AG04450 (cell line): ENCODE results near the gene HIC1. TPM values are rescaled to one million over a fixed set of nuclear protein-coding genes. Genes with fewer than 3 reads are reported as not detected.

Experiments
- CTCF ChIA-PET: fragments of 300-600, 350-600 bp; formaldehyde crosslinking; extraction: SDS; loops from one replicate; lab custom pipeline; 2022; ENCODE audit warnings: antibody characterized with exemption, inconsistent platforms; lab: Charles Lee
- POLR2A ChIA-PET: fragments of 350-600 bp; formaldehyde crosslinking; extraction: SDS; loops from one replicate; lab custom pipeline; 2021; ENCODE audit warnings: antibody characterized with exemption, inconsistent platforms; lab: Yijun Ruan, JAX
- DNase-seq: peaks from one replicate; pipeline ENCODE4 v3.0.0-alpha.2; 2011; ENCODE audit warnings: low read depth, low spot score
- H3K27ac ChIP-seq: one replicate; pipeline ENCODE4 v1.5.1; 2012; ENCODE audit warnings: low read depth, low read length, control low read depth
- H3K27me3 ChIP-seq: one replicate; pipeline ENCODE4 v1.6.0; 2012; ENCODE audit warnings: low read length; ENCODE audit not compliant: control insufficient read depth, insufficient read depth
- H3K4me3 ChIP-seq: 2 replicates; pipeline ENCODE4 v1.5.1; 2011; ENCODE audit warnings: mild to moderate bottlenecking, low read depth, low read length, control low read depth
- H3K9me3 ChIP-seq: 2 replicates; pipeline ENCODE4 v1.5.1; 2012; ENCODE audit warnings: low read length; ENCODE audit not compliant: control insufficient read depth, insufficient read depth
- CTCF ChIP-seq: IDR thresholded peaks from 2 replicates; pipeline ENCODE4 v1.5.1; 2011; ENCODE audit warnings: low read depth, low read length, control low read depth, inconsistent platforms
- polyA plus RNA-seq: library from polyadenylated mRNA; depleted of rRNA; stranded (reverse); fragments of >200 nt; gene quantifications from 2 replicates; pipeline ENCODE4 v1.2.3, GENCODE V29; 2011; rRNA removed
- small RNA-seq: library from RNA; depleted of rRNA; stranded (forward); fragments of <200 nt; gene quantifications from one replicate; pipeline ENCODE3, GENCODE V24; 2012; ENCODE audit warnings: low read depth; ENCODE audit not compliant: insufficient read length

Gene HIC1
- polyA plus RNA-seq, 1 experiment: 12.7 TPM

- Histone ChIP-seq H3K4me3 (no peak overlapping the region), H3K9me3 (no peaks in the 10 kb centered on the region), H3K27ac (no peak overlapping the region), H3K27me3 (no peaks in the 10 kb centered on the region)
- POLR2A ChIA-PET: no interaction called here
- no peak for TF ChIP-seq CTCF
- DNase-seq: no peak
- CTCF ChIA-PET: no interaction called here
Measured at GRCh38 chr17:2108170-2108569, 53.3 kb downstream of the HIC1 start.

GRCh38 chr17:2110436-2110835 lies 55.5 kb downstream of the HIC1 start:
- POLR2A ChIA-PET: interaction anchor here (0.5 to 1.5 kb wide), 4 partner anchors 11 to 192 kb away, joined by 3 to 4 read pairs (median 3); no protein-coding TSS in a partner anchor
- CTCF ChIA-PET: no interaction called here
- H3K27me3 ChIP-seq: no peaks in the 10 kb centered on the region
- no peak for DNase-seq
- H3K4me3 ChIP-seq: no peak overlapping the region
- no peak for TF ChIP-seq CTCF
- H3K27ac ChIP-seq: peak overlapping the region; percentile 3
- H3K9me3 ChIP-seq: no peaks in the 10 kb centered on the region

GRCh38 chr17:2111691-2112090 lies 56.8 kb downstream of the HIC1 start:
- peak; percentile 96 for DNase-seq
- CTCF ChIA-PET: interaction anchor here (0.5 to 1.8 kb wide), 5 partner anchors 10 to 133 kb away, joined by 3 to 14 read pairs (median 5); partner anchors contain the start of gene HIC1
- H3K27ac ChIP-seq: peak overlapping the region; percentile 80
- no peak for TF ChIP-seq CTCF
- no peaks in the 10 kb centered on the region for H3K9me3 ChIP-seq
- no peaks in the 10 kb centered on the region for H3K27me3 ChIP-seq
- H3K4me3 ChIP-seq: no peak overlapping the region
- POLR2A ChIA-PET: interaction anchor here (0.6 to 2.0 kb wide), 9 partner anchors 8 to 70 kb away, joined by 3 to 8 read pairs (median 4); no protein-coding TSS in a partner anchor

Small RNA genes within 50 kb of the gene (small RNA-seq; reads per million reads assigned to genes)
- not detected for gene AC090617.6
- gene AC090617.9: not detected
- 429 reads per million, percentile 93 among the genes with 10 or more reads in this experiment for gene MIR132
- 71.0 reads per million, percentile 87 among the genes with 10 or more reads in this experiment for gene MIR212
- not detected for gene OVCA2

Other genes starting within 250 kb of the HIC1 start
- 5.6 and 5.7 TPM in 2 replicates for gene SMYD4, start 225.2 kb upstream of the HIC1 start, polyA plus RNA-seq
- 52.3 and 56.4 TPM in 2 replicates for gene RPA1, start 225.1 kb upstream of the HIC1 start, polyA plus RNA-seq
- 0.02 and 0.04 TPM in 2 replicates for gene RTN4RL1, start 29.8 kb upstream of the HIC1 start, polyA plus RNA-seq
- gene DPH1, start 24.9 kb upstream of the HIC1 start, polyA plus RNA-seq: 25.3 and 29.9 TPM in 2 replicates
- gene OVCA2, start 13.1 kb upstream of the HIC1 start, polyA plus RNA-seq: 38.0 and 45.0 TPM in 2 replicates
- gene SMG6, start 248.7 kb downstream of the HIC1 start, polyA plus RNA-seq: 27.3 and 41.3 TPM in 2 replicates
- gene SRR, start 248.8 kb downstream of the HIC1 start, polyA plus RNA-seq: 22.7 and 27.3 TPM in 2 replicates